Measurements from ENCODE around the gene GRK5.

- TF ChIP-seq CTCF (IDR thresholded peaks at IDR 0.05) (no peak), POLR2A (IDR thresholded peaks at IDR 0.05) (no peak)
These were observed 77.3 kb downstream of the GRK5 start for GRCh38 chr10:119284679-119285096.

All from Peyer's patch (tissue), 4 donors.